Nephron progenitor cell (in vitro differentiated cells): Measurements from ENCODE around the gene KRTAP3-1.

Experiments
- DNase-seq: peaks from one replicate; pipeline ENCODE4 v3.0.0; 2021
- H3K27ac Mint-ChIP-seq: 2 replicates; pipeline ENCODE4 v1.8.0; 2021; ENCODE audit warnings: mild to moderate bottlenecking, moderate library complexity, mixed read lengths
- H3K27me3 Mint-ChIP-seq: 2 replicates; pipeline ENCODE4 v1.8.0; 2021; ENCODE audit warnings: mild to moderate bottlenecking, low read depth, mixed read lengths; ENCODE audit not compliant: poor library complexity
- H3K36me3 Mint-ChIP-seq: 2 replicates; pipeline ENCODE4 v1.8.0; 2021; ENCODE audit warnings: low read depth, mixed read lengths
- H3K4me1 Mint-ChIP-seq: 2 replicates; pipeline ENCODE4 v1.8.0; 2021; ENCODE audit warnings: mixed read lengths
- H3K4me3 Mint-ChIP-seq: 2 replicates; pipeline ENCODE4 v1.8.0; 2021; ENCODE audit warnings: mild to moderate bottlenecking, moderate library complexity, mixed read lengths
- H3K9me3 Mint-ChIP-seq: 2 replicates; pipeline ENCODE4 v1.8.0; 2021; ENCODE audit warnings: mild to moderate bottlenecking, moderate library complexity, mixed read lengths
- CTCF ChIP-seq: fragments of 200-600 bp; sonication (generic); IDR thresholded peaks from 2 replicates; pipeline ENCODE4 v1.5.0; 2021; ENCODE audit warnings: antibody characterized with exemption

The KRTAP3-1 gene

GRCh38 chr17:40961591-40961990, 47.3 kb downstream of the KRTAP3-1 start:
- Mint-ChIP-seq H3K4me3 (no peak overlapping the region), H3K27ac (no peak overlapping the region), H3K9me3 (peaks cover 5% of the 10 kb centered on the region), H3K36me3 (no peaks in the 10 kb centered on the region), H3K4me1 (peaks cover 33% of the 10 kb centered on the region), H3K27me3 (peaks cover 7% of the 10 kb centered on the region)
- TF ChIP-seq CTCF, result no peak
- DNase-seq, result no peak

GRCh38 chr17:40960144-40960543, 48.8 kb downstream of the KRTAP3-1 start:
- Mint-ChIP-seq H3K27me3 (peaks cover 3% of the 10 kb centered on the region), H3K9me3 (peaks cover 5% of the 10 kb centered on the region), H3K27ac (no peak overlapping the region), H3K4me3 (no peak overlapping the region), H3K36me3 (no peaks in the 10 kb centered on the region), H3K4me1 (peaks cover 48% of the 10 kb centered on the region)
- TF ChIP-seq CTCF, result no peak
- no peak for DNase-seq
